K562 (cell line): ENCODE data around the gene CTDSP2.

Experiments used
- AFF4 ChIP-seq: sonication (generic); formaldehyde crosslinking; IDR thresholded peaks from 2 replicates; pipeline ENCODE4 v1.8.0; 2023; ENCODE audit warnings: mild to moderate bottlenecking, missing genetic modification reagents
- CBX8 ChIP-seq: fragments of 200-600 bp; sonication (generic); IDR thresholded peaks from 2 replicates; pipeline ENCODE4 v1.6.1; 2012; ENCODE audit warnings: borderline replicate concordance, mixed run types, low read depth, mild to moderate bottlenecking, moderate library complexity, mixed read lengths, low read length, control low read depth, inconsistent platforms; ENCODE audit not compliant: poor library complexity, severe bottlenecking; ENCODE audit errors: extremely low read depth
- CC2D1A ChIP-seq: fragments of 450-650 bp; IDR thresholded peaks from 2 replicates; pipeline ENCODE4 v1.6.1; 2017; ENCODE audit warnings: mild to moderate bottlenecking
- CTCF ChIP-seq, 3 experiments: IDR thresholded peaks in 2 of 3; conservative IDR thresholded peaks in 1 of 3; 2 replicates each; pipeline ENCODE4 v1.5.1; 2011 to 2012; ENCODE audit warnings: low read length in 3 of 3, mild to moderate bottlenecking in 3 of 3, control low read depth in 2 of 3, improper control_type of control experiment in 1 of 3, inconsistent platforms in 1 of 3, low read depth in 1 of 3, mixed read lengths in 1 of 3, moderate library complexity in 1 of 3; ENCODE audit not compliant: insufficient read depth in 2 of 3
- E4F1 ChIP-seq: fragments of 250-450 bp; sonication (Bioruptor Pico); IDR thresholded peaks from 2 replicates; pipeline ENCODE4 v1.5.0; 2021; ENCODE audit warnings: mild to moderate bottlenecking, borderline replicate concordance
- EGR1 ChIP-seq: fragments of 450-650 bp; conservative IDR thresholded peaks from 2 replicates; pipeline ENCODE4 v1.6.1; 2017; ENCODE audit warnings: mild to moderate bottlenecking
- GABPA ChIP-seq: fragments of 200-800 bp; sonication (Bioruptor generic); conservative IDR thresholded peaks from 2 replicates; pipeline ENCODE4 v1.6.1; 2016; ENCODE audit warnings: low read depth, missing genetic modification characterization, missing compliant biosample characterization
- GTF2B ChIP-seq: IDR thresholded peaks from 2 replicates; pipeline ENCODE4 v1.6.1; 2011; ENCODE audit not compliant: insufficient read length; ENCODE audit errors: extremely low read depth
- MXI1 ChIP-seq: IDR thresholded peaks from 2 replicates; pipeline ENCODE4 v1.6.1; 2011; ENCODE audit warnings: low read depth, mild to moderate bottlenecking, improper control_type of control experiment, low read length
- PRPF4 ChIP-seq: fragments of 200-400 bp; formaldehyde crosslinking; IDR thresholded peaks from one replicate; pipeline ENCODE4 v1.6.1; 2017; ENCODE audit warnings: low read length, low read depth, mild to moderate bottlenecking; ENCODE audit not compliant: insufficient read depth, poor library complexity, severe bottlenecking
- SMARCA5 ChIP-seq: fragments of 450-650 bp; IDR thresholded peaks from 2 replicates; pipeline ENCODE4 v1.6.1; 2016
- TARDBP ChIP-seq: fragments of 450-650 bp; IDR thresholded peaks from 2 replicates; pipeline ENCODE4 v1.6.1; 2016
- ZNF75A ChIP-seq: fragments of 450-650 bp; formaldehyde crosslinking; IDR thresholded peaks from 2 replicates; pipeline ENCODE4 v1.4.0; 2020; ENCODE audit warnings: mild to moderate bottlenecking

- no peak for TF ChIP-seq CBX8
- TF ChIP-seq CTCF (IDR thresholded peaks at IDR 0.05 in 2 of 3, conservative IDR thresholded peaks at IDR 0.05 in 1 of 3; ENCODE audit: insufficient read depth in 2 of 3, low read depth in 1 of 3, low read length in 3 of 3): no peak
- TF ChIP-seq AFF4 (CRISPR knock-in tag): no peak
- no peak for TF ChIP-seq GABPA (tag)
- TF ChIP-seq MXI1: no peak
- no peak for TF ChIP-seq E4F1 (CRISPR knock-in tag)
- no peak for TF ChIP-seq TARDBP
- TF ChIP-seq GTF2B: no peak
- no peak for TF ChIP-seq ZNF75A (CRISPR knock-in tag)
- TF ChIP-seq CC2D1A: no peak
- TF ChIP-seq PRPF4: no peak
- TF ChIP-seq SMARCA5: no peak
- no peak for TF ChIP-seq EGR1
These were observed 5.8 kb downstream of the CTDSP2 start for GRCh38 chr12:57840726-57841125.
